ENCODE results near the gene AP1S3. TPM values are rescaled to one million over a fixed set of nuclear protein-coding genes. Genes with fewer than 3 reads are reported as not detected.

Gene AP1S3
- total and polyA plus RNA-seq, 2 of the 4 experiments (the other 2 are of a cell fraction) = 2.5 to 4.1 TPM

DNA sequence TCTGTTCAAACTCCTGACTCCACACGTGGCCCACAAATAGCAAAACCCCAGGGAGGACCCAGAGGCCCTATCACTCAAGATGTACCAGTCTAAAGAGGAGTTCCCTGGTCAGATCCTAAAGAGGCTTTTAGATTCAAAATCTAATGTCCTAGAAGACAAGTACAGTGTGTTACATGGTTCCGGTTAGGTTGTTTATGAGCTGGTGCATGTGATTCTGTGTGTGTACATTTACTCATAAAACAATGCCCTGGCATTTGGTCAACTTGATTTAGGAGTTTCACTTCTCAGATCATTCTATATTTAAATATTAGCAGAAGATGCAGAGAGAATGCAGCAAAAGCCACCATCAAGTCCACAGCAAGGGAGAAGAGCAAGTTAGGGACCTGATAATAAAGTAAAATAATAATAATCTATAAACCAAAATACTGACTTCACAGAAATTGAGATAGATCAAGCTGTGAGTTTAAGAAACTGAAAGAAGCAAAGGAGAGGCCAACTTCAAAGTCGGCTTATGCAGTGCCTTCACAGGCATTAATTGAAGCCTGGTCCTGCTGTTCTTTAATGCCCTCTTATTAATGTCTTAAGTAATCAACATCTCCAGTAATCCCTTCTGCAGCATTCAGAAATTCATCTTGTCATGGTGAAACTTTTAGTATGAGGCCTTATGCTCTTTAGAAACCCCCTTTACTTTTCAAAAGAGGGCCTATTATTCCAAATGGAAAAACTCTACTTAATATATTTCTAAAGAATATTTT is 4.2 kb upstream of the AP1S3 start:
- WGBS, 2 experiments (ENCODE audit: extremely low coverage in 2 of 2, insufficient read length in 1 of 2) = no CpG with 5 or more reads among the region's 3 CpGs
- H3K23ac ChIP-seq (ENCODE audit: low read depth, low read length) = no peak overlapping the region
- H3K9me1 ChIP-seq (ENCODE audit: insufficient read depth, low read length) = no peaks in the 10 kb centered on the region
- H2AK5ac ChIP-seq (ENCODE audit: low read depth, low read length) = no peak overlapping the region
- intact Hi-C loops (cut with micrococcal nuclease) (no loop called here), in situ Hi-C loops (cut with MboI; ENCODE audit: low sequenced_read_pairs) (no loop called here), dilution Hi-C loops (cut with HindIII; ENCODE audit: low sequenced_read_pairs, unreplicated experiment) (no loop called here)
- DNase-seq (no peak), ATAC-seq (ENCODE audit: low read depth) (no peak)
- no peaks in the 10 kb centered on the region for H3K79me1 ChIP-seq (ENCODE audit: low read depth in 1 of 2, low read length in 2 of 2)
- CTCF ChIA-PET = no interaction called here
- POLR2A ChIA-PET (ENCODE audit: unreplicated experiment) = no interaction called here
- no peaks in the 10 kb centered on the region for H3K36me3 ChIP-seq (ENCODE audit: control insufficient read depth, insufficient read depth, low read length)
- H4K20me1 ChIP-seq (ENCODE audit: insufficient read depth, low read length) = no peaks in the 10 kb centered on the region
- H3K9me3 ChIP-seq (ENCODE audit: control insufficient read depth, insufficient read depth, low read length) = no peaks in the 10 kb centered on the region
- H2BK15ac ChIP-seq (ENCODE audit: low read depth, low read length) = no peak overlapping the region
- no peak overlapping the region for H3K4me2 ChIP-seq (ENCODE audit: low read depth, low read length)
- H2AK9ac ChIP-seq (replicated peaks; ENCODE audit: low read depth, low read length, poor library complexity) = no peak overlapping the region
- BruUV-seq (replicated peaks) = no TSS peak
- H2BK20ac ChIP-seq (ENCODE audit: low read depth, low read length) = no peak overlapping the region
- H3K4ac ChIP-seq (ENCODE audit: low read depth, low read length) = no peak overlapping the region
- no peak overlapping the region for H2BK120ac ChIP-seq (ENCODE audit: low read depth, low read length)
- no peak overlapping the region for H4K8ac ChIP-seq (ENCODE audit: low read depth in 2 of 2, low read length in 2 of 2)
- H3K27ac ChIP-seq (ENCODE audit: insufficient read depth, low read length) = no peak overlapping the region
- no peaks in the 10 kb centered on the region for H3K27me3 ChIP-seq (ENCODE audit: control insufficient read depth, insufficient read depth, low read length)
- H2BK5ac ChIP-seq (ENCODE audit: low read depth, low read length, poor library complexity, severe bottlenecking) = no peak overlapping the region
- no peak overlapping the region for H3K14ac ChIP-seq (replicated peaks; ENCODE audit: low read depth, low read length)
- no peak overlapping the region for H4K91ac ChIP-seq (ENCODE audit: insufficient read depth, low read depth, low read length)
- no peak overlapping the region for H3K56ac ChIP-seq (ENCODE audit: extremely low read depth, insufficient read depth, low read length)
- H3K4me1 ChIP-seq (ENCODE audit: control insufficient read depth, insufficient read depth, low read length) = peaks cover 2% of the 10 kb centered on the region; the same call in 1 of the 2 replicates
- no peak overlapping the region for H4K5ac ChIP-seq (ENCODE audit: low read depth, low read length)
- no peak for TF ChIP-seq POLR2A (IDR thresholded peaks at IDR 0.05; ENCODE audit: low read depth, low read length)
- no peak for TF ChIP-seq MAFK (IDR thresholded peaks at IDR 0.05; ENCODE audit: low read depth, low read length)
- TF ChIP-seq CHD1 (IDR thresholded peaks at IDR 0.05; ENCODE audit: low read depth, low read length) = no peak
- no peak for TF ChIP-seq FOS (IDR thresholded peaks at IDR 0.05; ENCODE audit: low read depth, low read length)
- no peak for TF ChIP-seq SMC3 (IDR thresholded peaks at IDR 0.05; ENCODE audit: low read depth, low read length)
- no peak for TF ChIP-seq MAZ (IDR thresholded peaks at IDR 0.05; ENCODE audit: borderline replicate concordance, low read depth, low read length)
- TF ChIP-seq, protein P1, sequence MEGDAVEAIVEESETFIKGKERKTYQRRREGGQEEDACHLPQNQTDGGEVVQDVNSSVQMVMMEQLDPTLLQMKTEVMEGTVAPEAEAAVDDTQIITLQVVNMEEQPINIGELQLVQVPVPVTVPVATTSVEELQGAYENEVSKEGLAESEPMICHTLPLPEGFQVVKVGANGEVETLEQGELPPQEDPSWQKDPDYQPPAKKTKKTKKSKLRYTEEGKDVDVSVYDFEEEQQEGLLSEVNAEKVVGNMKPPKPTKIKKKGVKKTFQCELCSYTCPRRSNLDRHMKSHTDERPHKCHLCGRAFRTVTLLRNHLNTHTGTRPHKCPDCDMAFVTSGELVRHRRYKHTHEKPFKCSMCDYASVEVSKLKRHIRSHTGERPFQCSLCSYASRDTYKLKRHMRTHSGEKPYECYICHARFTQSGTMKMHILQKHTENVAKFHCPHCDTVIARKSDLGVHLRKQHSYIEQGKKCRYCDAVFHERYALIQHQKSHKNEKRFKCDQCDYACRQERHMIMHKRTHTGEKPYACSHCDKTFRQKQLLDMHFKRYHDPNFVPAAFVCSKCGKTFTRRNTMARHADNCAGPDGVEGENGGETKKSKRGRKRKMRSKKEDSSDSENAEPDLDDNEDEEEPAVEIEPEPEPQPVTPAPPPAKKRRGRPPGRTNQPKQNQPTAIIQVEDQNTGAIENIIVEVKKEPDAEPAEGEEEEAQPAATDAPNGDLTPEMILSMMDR (conservative IDR thresholded peaks at IDR 0.05; ENCODE audit: low read depth, low read length) = no peak
- TF ChIP-seq, protein P2, sequence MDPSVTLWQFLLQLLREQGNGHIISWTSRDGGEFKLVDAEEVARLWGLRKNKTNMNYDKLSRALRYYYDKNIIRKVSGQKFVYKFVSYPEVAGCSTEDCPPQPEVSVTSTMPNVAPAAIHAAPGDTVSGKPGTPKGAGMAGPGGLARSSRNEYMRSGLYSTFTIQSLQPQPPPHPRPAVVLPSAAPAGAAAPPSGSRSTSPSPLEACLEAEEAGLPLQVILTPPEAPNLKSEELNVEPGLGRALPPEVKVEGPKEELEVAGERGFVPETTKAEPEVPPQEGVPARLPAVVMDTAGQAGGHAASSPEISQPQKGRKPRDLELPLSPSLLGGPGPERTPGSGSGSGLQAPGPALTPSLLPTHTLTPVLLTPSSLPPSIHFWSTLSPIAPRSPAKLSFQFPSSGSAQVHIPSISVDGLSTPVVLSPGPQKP (IDR thresholded peaks at IDR 0.05; ENCODE audit: borderline replicate concordance, low read depth, low read length) = no peak
- TF ChIP-seq BHLHE40 (IDR thresholded peaks at IDR 0.05; ENCODE audit: low read depth, low read length) = no peak
- no peak for TF ChIP-seq RCOR1 (IDR thresholded peaks at IDR 0.05; ENCODE audit: insufficient replicate concordance, low read length)
- no peak for TF ChIP-seq RAD21 (IDR thresholded peaks at IDR 0.05; ENCODE audit: low read length)
- TF ChIP-seq, protein P3, sequence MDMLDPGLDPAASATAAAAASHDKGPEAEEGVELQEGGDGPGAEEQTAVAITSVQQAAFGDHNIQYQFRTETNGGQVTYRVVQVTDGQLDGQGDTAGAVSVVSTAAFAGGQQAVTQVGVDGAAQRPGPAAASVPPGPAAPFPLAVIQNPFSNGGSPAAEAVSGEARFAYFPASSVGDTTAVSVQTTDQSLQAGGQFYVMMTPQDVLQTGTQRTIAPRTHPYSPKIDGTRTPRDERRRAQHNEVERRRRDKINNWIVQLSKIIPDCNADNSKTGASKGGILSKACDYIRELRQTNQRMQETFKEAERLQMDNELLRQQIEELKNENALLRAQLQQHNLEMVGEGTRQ (IDR thresholded peaks at IDR 0.05; ENCODE audit: low read depth, low read length) = no peak
- no peak for TF ChIP-seq RFX5 (IDR thresholded peaks at IDR 0.05; ENCODE audit: low read depth, low read length)
- TF ChIP-seq CEBPB (IDR thresholded peaks at IDR 0.05; ENCODE audit: low read depth, low read length) = no peak
- no peak for TF ChIP-seq NFE2L2 (IDR thresholded peaks at IDR 0.05; ENCODE audit: low read depth, low read length)
- TF ChIP-seq MXI1 (IDR thresholded peaks at IDR 0.05; ENCODE audit: borderline replicate concordance, low read depth, low read length) = no peak
- no peak overlapping the region for H3K9ac ChIP-seq (ENCODE audit: low read depth, low read length)
- no peak overlapping the region for H3K18ac ChIP-seq (ENCODE audit: low read depth, low read length)
- H3K4me3 ChIP-seq (ENCODE audit: insufficient read depth, low read depth, low read length) = no peak overlapping the region
- H2AFZ ChIP-seq (replicated peaks; ENCODE audit: low read length, poor library complexity) = no peak overlapping the region

All from IMR-90 (cell line).